OCI-LY7 (cell line): ENCODE data around the gene FAM13A.

Source experiments
- CTCF ChIP-seq: fragments of 200-600 bp; sonication (generic); conservative IDR thresholded peaks from 2 replicates; pipeline ENCODE4 v1.5.1; 2014; ENCODE audit warnings: mild to moderate bottlenecking, antibody characterized with exemption, low read length, moderate library complexity, mixed read lengths
- EZH2phosphoT487 ChIP-seq: fragments of 200-600 bp; sonication (generic); IDR thresholded peaks from 2 replicates; pipeline ENCODE4 v1.6.1; 2018; ENCODE audit warnings: low read depth, borderline replicate concordance, mild to moderate bottlenecking, mixed run types, antibody characterized with exemption, low read length, moderate library complexity, mixed read lengths

- TF ChIP-seq CTCF = no peak
- TF ChIP-seq EZH2phosphoT487 = no peak
Observed at GRCh38 chr4:88827442-88827841, 229.5 kb downstream of the FAM13A start.
